HEK293T (cell line): Measurements from ENCODE around the gene HCN2.

Experiments
- ARNT ChIP-seq: fragments of 450-650 bp; IDR thresholded peaks from 2 replicates; pipeline ENCODE4 v1.6.1; 2017; ENCODE audit warnings: mild to moderate bottlenecking
- FOXA1 ChIP-seq: fragments of 450-650 bp; IDR thresholded peaks from 2 replicates; pipeline ENCODE4 v1.6.1; 2016; ENCODE audit warnings: mild to moderate bottlenecking
- FOXK2 ChIP-seq: fragments of 450-650 bp; IDR thresholded peaks from 2 replicates; pipeline ENCODE4 v1.6.1; 2016; ENCODE audit warnings: mild to moderate bottlenecking
- FOXM1 ChIP-seq: fragments of 450-650 bp; IDR thresholded peaks from 2 replicates; pipeline ENCODE4 v1.6.1; 2017; ENCODE audit warnings: mild to moderate bottlenecking, borderline replicate concordance
- HDGF ChIP-seq: fragments of 450-650 bp; IDR thresholded peaks from 2 replicates; pipeline ENCODE4 v1.6.1; 2017; ENCODE audit warnings: antibody characterized with exemption, borderline replicate concordance
- L3MBTL2 ChIP-seq: fragments of 450-650 bp; conservative IDR thresholded peaks from 2 replicates; pipeline ENCODE4 v1.6.1; 2016; ENCODE audit warnings: mild to moderate bottlenecking
- NFRKB ChIP-seq: fragments of 450-650 bp; IDR thresholded peaks from 2 replicates; pipeline ENCODE4 v1.6.1; 2016; ENCODE audit warnings: mild to moderate bottlenecking, moderate library complexity
- TARDBP ChIP-seq: fragments of 450-650 bp; IDR thresholded peaks from 2 replicates; pipeline ENCODE4 v1.6.1; 2016
- ZNF384 ChIP-seq: fragments of 450-650 bp; IDR thresholded peaks from 2 replicates; pipeline ENCODE4 v1.6.1; 2016
- TF ChIP-seq, protein P1 (sequence below): fragments of 450-650 bp; IDR thresholded peaks from 2 replicates; pipeline ENCODE4 v1.6.1; 2016

DNA sequence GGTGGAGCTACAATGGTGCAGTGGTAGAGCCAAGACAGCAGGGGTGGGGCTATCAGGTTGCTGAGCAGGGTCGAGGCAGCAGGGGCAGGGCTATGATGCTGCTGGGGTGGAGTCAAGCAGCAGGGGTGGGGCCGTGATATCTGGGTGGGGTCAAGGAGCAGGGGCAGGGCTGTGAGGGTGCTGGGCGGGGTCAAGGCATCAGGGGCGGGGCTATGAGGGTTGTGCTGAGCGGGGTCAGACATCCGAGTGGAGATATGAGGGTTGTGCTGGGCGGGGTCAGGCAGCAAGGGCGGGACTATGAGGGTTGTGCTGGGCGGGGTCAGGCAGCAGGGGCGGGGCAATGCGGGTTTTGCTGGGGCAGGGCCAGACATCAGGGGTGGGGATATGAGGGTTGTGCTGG is 14.7 kb downstream of the HCN2 start:
- TF ChIP-seq HDGF (no peak), L3MBTL2 (no peak), FOXM1 (no peak), TARDBP (no peak), ZNF384 (no peak), FOXK2 (no peak), ARNT (no peak), FOXA1 (no peak), NFRKB (no peak)
- TF ChIP-seq, protein P1, sequence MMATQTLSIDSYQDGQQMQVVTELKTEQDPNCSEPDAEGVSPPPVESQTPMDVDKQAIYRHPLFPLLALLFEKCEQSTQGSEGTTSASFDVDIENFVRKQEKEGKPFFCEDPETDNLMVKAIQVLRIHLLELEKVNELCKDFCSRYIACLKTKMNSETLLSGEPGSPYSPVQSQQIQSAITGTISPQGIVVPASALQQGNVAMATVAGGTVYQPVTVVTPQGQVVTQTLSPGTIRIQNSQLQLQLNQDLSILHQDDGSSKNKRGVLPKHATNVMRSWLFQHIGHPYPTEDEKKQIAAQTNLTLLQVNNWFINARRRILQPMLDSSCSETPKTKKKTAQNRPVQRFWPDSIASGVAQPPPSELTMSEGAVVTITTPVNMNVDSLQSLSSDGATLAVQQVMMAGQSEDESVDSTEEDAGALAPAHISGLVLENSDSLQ, result no peak
